NB4 (cell line): ENCODE measurements around the gene CFAP100.

Experiments
- DNase-seq: peaks from one replicate; pipeline ENCODE4 v3.0.0; 2010; ENCODE audit warnings: low read depth
- H3K4me3 ChIP-seq: one replicate; pipeline ENCODE4 v1.5.1; 2011; ENCODE audit warnings: mild to moderate bottlenecking, low read depth, low read length, moderate library complexity
- MYC ChIP-seq: IDR thresholded peaks from 2 replicates; pipeline ENCODE4 v1.6.1; 2011; ENCODE audit warnings: low read depth, low read length
- POLR2A ChIP-seq: IDR thresholded peaks from 2 replicates; pipeline ENCODE4 v1.6.1; 2011; ENCODE audit warnings: mild to moderate bottlenecking; ENCODE audit not compliant: insufficient read length; ENCODE audit errors: extremely low read depth
- TF ChIP-seq, protein P1 (sequence below): IDR thresholded peaks from one replicate; pipeline ENCODE4 v1.5.1; 2012; ENCODE audit warnings: low read depth, low read length
- TF ChIP-seq, protein P2 (sequence below): IDR thresholded peaks from 2 replicates; pipeline ENCODE4 v1.6.1; 2011; ENCODE audit warnings: low read depth, low read length

The CFAP100 gene

DNA sequence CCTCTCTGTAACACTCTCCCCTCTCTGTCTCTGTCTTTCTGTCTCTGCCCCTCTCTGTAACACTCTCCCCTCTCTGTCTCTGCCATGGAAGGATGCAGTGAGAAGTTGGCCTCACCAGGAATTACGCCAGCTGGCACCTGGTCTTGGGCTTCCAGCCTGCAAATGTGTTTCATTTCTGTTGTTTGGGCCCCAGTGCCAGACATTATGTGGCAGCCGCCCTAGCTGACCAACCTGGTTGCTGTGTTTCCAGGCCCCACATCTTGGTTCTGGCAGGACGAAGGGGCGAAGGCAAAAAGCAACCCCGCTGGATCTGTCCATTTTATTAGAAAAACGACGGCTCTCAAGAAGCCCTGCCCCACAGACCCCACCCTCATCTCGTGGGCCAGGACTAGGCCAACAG, 86.2 kb downstream of the CFAP100 start:
- no peak overlapping the region for H3K4me3 ChIP-seq
- DNase-seq = no peak
- no peak for TF ChIP-seq MYC
- TF ChIP-seq, protein P1, sequence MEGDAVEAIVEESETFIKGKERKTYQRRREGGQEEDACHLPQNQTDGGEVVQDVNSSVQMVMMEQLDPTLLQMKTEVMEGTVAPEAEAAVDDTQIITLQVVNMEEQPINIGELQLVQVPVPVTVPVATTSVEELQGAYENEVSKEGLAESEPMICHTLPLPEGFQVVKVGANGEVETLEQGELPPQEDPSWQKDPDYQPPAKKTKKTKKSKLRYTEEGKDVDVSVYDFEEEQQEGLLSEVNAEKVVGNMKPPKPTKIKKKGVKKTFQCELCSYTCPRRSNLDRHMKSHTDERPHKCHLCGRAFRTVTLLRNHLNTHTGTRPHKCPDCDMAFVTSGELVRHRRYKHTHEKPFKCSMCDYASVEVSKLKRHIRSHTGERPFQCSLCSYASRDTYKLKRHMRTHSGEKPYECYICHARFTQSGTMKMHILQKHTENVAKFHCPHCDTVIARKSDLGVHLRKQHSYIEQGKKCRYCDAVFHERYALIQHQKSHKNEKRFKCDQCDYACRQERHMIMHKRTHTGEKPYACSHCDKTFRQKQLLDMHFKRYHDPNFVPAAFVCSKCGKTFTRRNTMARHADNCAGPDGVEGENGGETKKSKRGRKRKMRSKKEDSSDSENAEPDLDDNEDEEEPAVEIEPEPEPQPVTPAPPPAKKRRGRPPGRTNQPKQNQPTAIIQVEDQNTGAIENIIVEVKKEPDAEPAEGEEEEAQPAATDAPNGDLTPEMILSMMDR = no peak
- TF ChIP-seq, protein P2, sequence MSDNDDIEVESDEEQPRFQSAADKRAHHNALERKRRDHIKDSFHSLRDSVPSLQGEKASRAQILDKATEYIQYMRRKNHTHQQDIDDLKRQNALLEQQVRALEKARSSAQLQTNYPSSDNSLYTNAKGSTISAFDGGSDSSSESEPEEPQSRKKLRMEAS = no peak

DNA sequence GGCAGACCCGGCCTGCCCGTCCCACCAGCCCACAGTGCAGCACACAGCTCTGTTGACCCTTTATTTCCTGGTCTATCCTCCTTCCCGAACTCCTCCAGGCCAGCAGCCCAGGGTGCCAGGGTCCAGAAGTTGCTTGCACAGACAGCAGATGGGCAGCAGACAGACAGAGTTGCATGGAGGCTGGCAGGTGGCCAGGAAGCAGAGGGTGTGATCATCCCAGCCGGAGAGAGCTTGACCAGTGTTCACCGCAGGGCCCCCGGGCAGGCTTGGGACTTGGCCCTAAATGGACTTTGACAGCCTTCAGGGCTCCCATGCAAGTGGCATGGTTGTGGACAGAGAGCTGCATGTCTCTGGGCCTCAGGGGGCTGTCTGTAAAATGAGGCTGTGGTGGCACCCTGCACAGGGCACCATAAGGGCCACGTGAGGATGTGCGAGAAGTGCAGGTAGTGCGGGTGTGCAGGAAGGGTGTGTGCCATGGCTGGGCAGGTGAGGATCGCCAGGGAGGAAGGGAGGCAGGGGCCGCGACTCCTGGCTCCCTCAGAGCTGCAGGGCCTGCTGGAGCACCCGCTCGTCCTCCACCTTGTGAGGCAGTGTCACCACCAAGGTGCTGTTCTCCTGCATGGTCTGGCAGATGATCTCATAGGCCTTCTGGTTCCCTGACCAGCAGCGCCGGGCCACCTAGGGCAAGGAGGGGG, 87.2 kb downstream of the CFAP100 start:
- no peak for DNase-seq
- no peak for TF ChIP-seq POLR2A
- H3K4me3 ChIP-seq = no peak overlapping the region

DNA sequence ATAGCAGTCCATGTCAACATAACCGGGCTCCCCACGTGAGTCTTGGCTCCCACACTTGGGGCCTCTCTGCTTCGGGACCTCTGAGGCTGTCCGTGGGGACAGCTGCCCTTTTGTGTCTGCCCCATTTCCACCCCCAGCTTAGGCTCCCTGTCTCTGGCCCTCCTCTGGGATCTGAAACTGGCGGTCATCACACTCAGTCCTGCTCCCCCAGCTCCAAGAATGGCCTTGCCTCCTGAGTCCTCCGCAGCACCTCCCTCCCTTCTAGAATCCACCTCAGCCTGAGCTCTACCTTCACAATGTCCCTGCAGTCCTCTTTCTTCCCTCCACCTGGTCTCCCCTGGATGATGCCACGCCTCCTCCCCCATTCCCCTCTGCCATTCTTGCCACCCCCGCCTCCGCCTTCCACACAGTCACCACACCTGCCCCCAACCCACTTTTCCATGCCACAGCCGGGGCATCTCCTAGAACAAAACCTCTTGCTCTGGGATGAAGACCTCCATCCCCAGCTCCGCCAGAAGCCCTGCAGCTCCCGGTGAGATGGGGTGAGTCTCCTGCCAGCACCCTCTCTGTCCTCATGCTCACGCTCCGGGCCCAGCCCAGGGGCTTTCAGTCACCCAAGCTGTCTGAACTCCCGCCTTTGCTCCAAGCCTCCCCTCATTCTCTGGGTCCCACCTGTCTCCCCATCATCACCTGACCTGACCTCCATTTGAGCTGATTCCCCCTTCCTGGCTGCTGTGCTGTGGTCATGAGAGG, 88.0 kb downstream of the CFAP100 start:
- H3K4me3 ChIP-seq = no peak overlapping the region

DNA sequence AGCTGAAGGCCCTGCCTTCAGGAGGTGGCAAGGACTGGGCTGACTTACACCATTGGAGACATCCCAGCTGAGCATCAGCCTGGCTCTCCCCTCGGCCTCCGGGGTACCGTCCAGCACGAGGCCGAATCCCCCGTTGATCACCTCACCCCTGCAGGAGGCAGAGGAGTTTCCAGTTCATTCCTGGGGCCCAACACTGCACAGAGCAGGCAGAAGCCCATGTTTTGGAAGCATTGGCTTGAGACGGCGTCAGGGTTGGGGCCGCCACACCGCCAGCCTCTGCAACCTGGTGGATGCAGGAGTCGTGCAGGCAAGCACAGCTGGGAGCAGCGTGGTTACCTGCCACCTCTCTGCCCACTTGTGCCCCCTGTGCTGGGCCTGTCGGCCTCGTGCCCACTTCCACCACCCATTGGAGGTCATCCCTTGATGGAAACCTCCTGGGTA, 88.6 kb downstream of the CFAP100 start:
- no peak overlapping the region for H3K4me3 ChIP-seq
- DNase-seq = no peak
- TF ChIP-seq, protein P2 = no peak
- no peak for TF ChIP-seq MYC
- no peak for TF ChIP-seq POLR2A
- TF ChIP-seq, protein P1 = no peak

More for the DNA sequence above, 88.0 kb downstream of the CFAP100 start:
- TF ChIP-seq MYC (no peak), POLR2A (no peak)
- TF ChIP-seq, protein P2 = no peak
- TF ChIP-seq, protein P1 = no peak
- no peak for DNase-seq

GRCh38 chr3:126484148-126484547, 89.4 kb downstream of the CFAP100 start:
- no peak overlapping the region for H3K4me3 ChIP-seq
- no peak for DNase-seq
- TF ChIP-seq, protein P2 = no peak

- no peak for DNase-seq
- no peak overlapping the region for H3K4me3 ChIP-seq
- no peak for TF ChIP-seq POLR2A
- TF ChIP-seq, protein P2 = no peak
- TF ChIP-seq MYC = no peak
- TF ChIP-seq, protein P1 = no peak
These were observed 90.0 kb downstream of the CFAP100 start for GRCh38 chr3:126484662-126485061.
